ENCODE results near the gene SLC25A5.

DNA sequence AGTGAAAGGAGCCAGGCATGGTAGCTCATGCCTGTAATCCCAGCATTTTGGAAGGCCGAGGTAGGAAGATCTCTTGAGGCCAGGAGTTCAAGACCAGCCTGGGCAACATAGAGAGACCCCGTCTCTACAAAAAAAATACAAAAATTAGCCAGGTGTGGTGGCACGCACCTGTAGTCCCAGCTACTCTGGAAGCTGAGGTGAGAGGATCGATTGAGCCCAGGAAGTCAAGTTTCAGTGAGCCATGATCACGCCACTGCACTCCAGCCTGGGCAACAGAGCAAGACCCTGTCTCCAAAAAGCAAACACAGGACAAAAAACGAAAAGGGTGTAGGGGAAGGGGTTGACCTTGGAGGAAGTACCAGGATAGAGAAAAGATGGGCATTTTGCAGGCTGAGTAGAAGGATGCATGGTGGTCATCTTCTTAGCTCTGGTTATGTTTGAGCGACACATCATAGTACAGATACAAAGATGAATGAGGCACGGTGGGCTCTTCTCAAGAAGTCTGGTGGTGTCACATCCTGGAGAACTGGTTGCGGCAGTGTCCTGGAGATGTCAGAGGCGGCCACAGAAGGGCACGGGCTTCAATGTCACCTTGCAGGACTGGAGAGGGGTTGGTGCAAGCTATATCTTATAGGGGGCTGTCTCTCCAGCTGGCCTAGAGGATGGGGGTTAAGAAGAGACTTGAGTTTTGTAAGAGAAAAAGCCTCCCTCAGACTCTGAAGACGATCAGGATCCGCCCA lies 32.0 kb downstream of the SLC25A5 start:
- TF ChIP-seq POLR2A (IDR thresholded peaks at IDR 0.05; ENCODE audit: low read length) = no peak
- no peak for TF ChIP-seq GATA1 (IDR thresholded peaks at IDR 0.05; ENCODE audit: low read depth, low read length)
